HepG2 (cell line): ENCODE measurements around the gene PDE4D. TPM values are rescaled to one million over a fixed set of nuclear protein-coding genes. Genes with fewer than 3 reads are reported as not detected.

Experiments
- ATAC-seq: fragments of 200-7000 bp; cut with Tn5 transposase; 3 replicates; pipeline ENCODE4 v1.9.1; 2020; ENCODE audit warnings: mild to moderate bottlenecking, moderate library complexity
- BruUV-seq: library from RNA; stranded (reverse); fragments of 400-500 nt; replicated peaks from 2 replicates; lab custom pipeline; 2021; lab: Mats Ljungman, UMichigan
- CTCF ChIA-PET: fragments of 300-600 bp; formaldehyde crosslinking; extraction: SDS; loops from one replicate; lab custom pipeline; 2021; ENCODE audit warnings: low total read pairs, inconsistent platforms, low intra/inter-chr PET ratio; lab: Yijun Ruan, JAX
- POLR2A ChIA-PET: fragments of 350-600 bp; sonication (Branson Sonifier 250); formaldehyde crosslinking; loops from one replicate; lab custom pipeline; 2020; ENCODE audit warnings: antibody characterized with exemption, inconsistent platforms; lab: Yijun Ruan, JAX
- DNase-seq: peaks from one replicate; pipeline ENCODE4 v3.0.0-alpha.2; 2015; ENCODE audit warnings: low spot score
- FAIRE-seq: peaks from 3 replicates; lab custom pipeline; 2011; peaks lifted over from hg19 to GRCh38; lab: Jason Lieb, UNC
- H2AFZ ChIP-seq: one replicate; pipeline ENCODE4 v1.6.1; 2011; ENCODE audit warnings: low read length, inconsistent platforms
- H3K27ac ChIP-seq: fragments of 300-600 bp; 3 replicates; pipeline ENCODE4 v1.8.0; 2011; ENCODE audit warnings: mixed run types, mild to moderate bottlenecking, mixed read lengths, low read length, inconsistent platforms; ENCODE audit not compliant: insufficient read depth; ENCODE audit errors: extremely low read length
- H3K27me3 ChIP-seq, 2 experiments: fragments of 200-600 bp in 1 of 2; 2 replicates in 1 of 2; 3 replicates in 1 of 2; pipeline versions ENCODE4 v1.6.0 to v1.8.0; 2011; ENCODE audit warnings: low read length in 2 of 2, mild to moderate bottlenecking in 2 of 2, moderate library complexity in 2 of 2, inconsistent platforms in 1 of 2; ENCODE audit not compliant: insufficient read depth in 2 of 2, control insufficient read depth in 1 of 2
- H3K36me3 ChIP-seq, 2 experiments: fragments of 200-600 bp in 1 of 2; replicated peaks in 1 of 2; 2 replicates in 1 of 2; 3 replicates in 1 of 2; pipeline versions ENCODE4 v1.5.1 to v1.8.0; 2011; ENCODE audit warnings: low read length in 2 of 2, inconsistent platforms in 1 of 2; ENCODE audit not compliant: insufficient read depth in 2 of 2, control insufficient read depth in 1 of 2
- H3K4me1 ChIP-seq: 2 replicates; pipeline ENCODE4 v1.5.1; 2012; ENCODE audit warnings: low read length, inconsistent platforms; ENCODE audit not compliant: insufficient read depth
- H3K4me2 ChIP-seq: 2 replicates; pipeline ENCODE4 v1.6.0; 2011; ENCODE audit warnings: low read depth, low read length, inconsistent platforms
- H3K4me3 ChIP-seq, 3 experiments: fragments of 200-600 bp in 1 of 3; sonication (generic), shearing (Covaris generic) in 1 of 3; replicated peaks in 1 of 3; 2 replicates each; pipeline ENCODE4 v1.5.1; 2011 to 2016; ENCODE audit warnings: low read length in 3 of 3, inconsistent platforms in 2 of 3, low read depth in 2 of 3, mild to moderate bottlenecking in 2 of 3, control low read depth in 1 of 3, mixed read lengths in 1 of 3; ENCODE audit not compliant: insufficient read depth in 1 of 3
- H3K79me2 ChIP-seq: one replicate; pipeline ENCODE4 v1.6.1; 2011; ENCODE audit warnings: low read length, inconsistent platforms; ENCODE audit not compliant: insufficient read depth
- H3K9ac ChIP-seq: 2 replicates; pipeline ENCODE4 v1.6.0; 2011; ENCODE audit warnings: mild to moderate bottlenecking, low read depth, low read length, inconsistent platforms; ENCODE audit not compliant: insufficient read depth
- H3K9me3 ChIP-seq: 2 replicates; pipeline ENCODE4 v1.5.1; 2012; ENCODE audit warnings: mild to moderate bottlenecking, low read length
- H4K20me1 ChIP-seq: 2 replicates; pipeline ENCODE4 v1.6.0; 2011; ENCODE audit warnings: inconsistent platforms, mild to moderate bottlenecking, low read length, moderate library complexity; ENCODE audit not compliant: insufficient read depth
- ELF4 ChIP-seq: sonication (generic); formaldehyde crosslinking; IDR thresholded peaks from 2 replicates; pipeline ENCODE4 v1.5.0; 2020; ENCODE audit warnings: missing genetic modification reagents, mild to moderate bottlenecking, moderate library complexity, borderline replicate concordance
- ETV5 ChIP-seq: IDR thresholded peaks from 2 replicates; pipeline ENCODE4 v1.6.1; 2018; ENCODE audit warnings: missing biosample characterization, missing genetic modification reagents, inconsistent platforms, borderline replicate concordance
- FOSL2 ChIP-seq: sonication (generic); formaldehyde crosslinking; IDR thresholded peaks from 2 replicates; pipeline ENCODE4 v1.4.0; 2020; ENCODE audit warnings: missing genetic modification reagents
- GLI4 ChIP-seq: sonication (generic); formaldehyde crosslinking; IDR thresholded peaks from 2 replicates; pipeline ENCODE4 v1.5.1; 2020; ENCODE audit warnings: missing genetic modification reagents, mild to moderate bottlenecking, moderate library complexity, borderline replicate concordance
- MEIS2 ChIP-seq: sonication (generic); formaldehyde crosslinking; IDR thresholded peaks from 2 replicates; pipeline ENCODE4 v1.9.0; 2021; ENCODE audit warnings: mild to moderate bottlenecking, missing genetic modification reagents
- SPEN ChIP-seq: sonication (generic); formaldehyde crosslinking; IDR thresholded peaks from 2 replicates; pipeline ENCODE4 v1.5.1; 2020; ENCODE audit warnings: low read depth, mild to moderate bottlenecking, missing genetic modification reagents
- STAT5B ChIP-seq: sonication (generic); formaldehyde crosslinking; IDR thresholded peaks from 2 replicates; pipeline ENCODE4 v1.4.0; 2020; ENCODE audit warnings: missing genetic modification reagents
- TCF7 ChIP-seq: sonication (generic); IDR thresholded peaks from 2 replicates; pipeline ENCODE4 v1.6.1; 2016; ENCODE audit warnings: antibody characterized with exemption, low read depth
- THAP11 ChIP-seq: IDR thresholded peaks from 2 replicates; pipeline ENCODE4 v1.6.1; 2016; ENCODE audit warnings: missing biosample characterization, missing genetic modification reagents
- ZNF138 ChIP-seq: sonication (generic); formaldehyde crosslinking; IDR thresholded peaks from 2 replicates; pipeline ENCODE4 v1.5.0; 2020; ENCODE audit warnings: mild to moderate bottlenecking, low read depth, missing genetic modification reagents
- ZNF292 ChIP-seq: sonication (generic); formaldehyde crosslinking; IDR thresholded peaks from 2 replicates; pipeline ENCODE4 v1.8.1; 2022; ENCODE audit warnings: mild to moderate bottlenecking, low read depth, missing genetic modification reagents, borderline replicate concordance
- ZNF383 ChIP-seq: sonication (generic); formaldehyde crosslinking; IDR thresholded peaks from 2 replicates; pipeline ENCODE4 v1.4.0; 2020; ENCODE audit warnings: missing genetic modification reagents, mild to moderate bottlenecking, borderline replicate concordance
- ZNF484 ChIP-seq: sonication (generic); formaldehyde crosslinking; IDR thresholded peaks from 2 replicates; pipeline ENCODE4 v1.5.1; 2020; ENCODE audit warnings: mild to moderate bottlenecking, low read depth, missing genetic modification reagents, borderline replicate concordance
- ZNF740 ChIP-seq: sonication (generic); formaldehyde crosslinking; IDR thresholded peaks from 2 replicates; pipeline ENCODE4 v1.4.0; 2020; ENCODE audit warnings: missing genetic modification reagents
- ZSCAN12 ChIP-seq: sonication (generic); formaldehyde crosslinking; IDR thresholded peaks from 2 replicates; pipeline ENCODE4 v1.9.0; 2021; ENCODE audit warnings: mild to moderate bottlenecking, missing genetic modification reagents
- WGBS: methylation state at CpG from one replicate; pipeline ENCODE4 v1.1.6; 2017; ENCODE audit warnings: low lambda C conversion rate; 5-methylcytosine and 5-hydroxymethylcytosine counted together
- in situ Hi-C: cut with HindIII; loops from 2 replicates; pipeline ENCODE4 v1.10.0; 2017; ENCODE audit warnings: low pct_unique_long_range_greater_than_20kb; ENCODE audit not compliant: extremely low pct_ligation_motif_present
- intact Hi-C: fragments of 100-400 bp; cut with micrococcal nuclease; formaldehyde crosslinking; loops from one replicate; pipeline ENCODE4 v1.10.0; 2022; ENCODE audit not compliant: unreplicated experiment
- polyA plus RNA-seq, 8 experiments: library from polyadenylated mRNA; depleted of rRNA in 3 of 8; stranded (reverse) in 7 of 8; unstranded in 1 of 8; fragments of >200 nt; fragmentation: Illumina TruSeq in 4 of 8; extraction: Trizol in 4 of 8; gene quantifications; 2 replicates each; pipeline versions ENCODE4 v1.2.1 to v1.2.3, GENCODE V29; 2011 to 2016; ENCODE audit warnings: low read depth in 4 of 8, missing spikeins in 1 of 8, mixed read lengths in 1 of 8; ENCODE audit not compliant: insufficient read depth in 1 of 8
- total RNA-seq, 5 experiments: library from RNA; depleted of rRNA; stranded (reverse); fragments of >200 nt; fragmentation: Illumina TruSeq; extraction: Trizol; gene quantifications; 2 replicates each; pipeline ENCODE4 v1.2.3, GENCODE V29; 2016; ENCODE audit warnings: low read depth in 1 of 5
- TF ChIP-seq, protein P1 (sequence below), 2 experiments: IDR thresholded peaks; 2 replicates each; pipeline ENCODE4 v1.6.1; 2011 to 2012; ENCODE audit warnings: low read length in 2 of 2, borderline replicate concordance in 1 of 2, low read depth in 1 of 2, mild to moderate bottlenecking in 1 of 2, moderate library complexity in 1 of 2

The PDE4D gene
- total and polyA plus RNA-seq, 2 of the 13 experiments (the other 11 are each of a cell fraction or from before 2014, with no cell fraction given): 7.0 to 12.2 TPM

DNA sequence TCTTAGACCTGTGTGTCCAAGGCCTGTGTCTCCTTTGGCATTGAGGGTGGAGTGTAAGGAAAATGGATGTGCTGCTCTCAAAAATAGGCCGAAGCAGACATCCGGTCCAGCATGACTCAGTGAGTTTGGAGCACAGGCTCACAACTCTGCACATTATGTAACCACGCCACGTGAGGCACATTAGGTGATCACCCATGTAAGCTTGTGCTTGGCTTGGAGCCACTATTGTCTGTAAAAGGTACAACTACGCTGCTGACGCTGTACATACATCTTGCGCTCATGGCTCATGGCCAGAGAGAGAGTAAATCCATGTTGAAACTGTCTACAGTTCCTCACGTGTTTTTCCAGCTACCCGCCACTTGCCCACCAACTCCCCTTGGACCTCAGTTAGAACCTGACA is 177.5 kb downstream of the PDE4D start:
- Histone ChIP-seq H3K36me3 (no peaks in the 10 kb centered on the region), H3K4me2 (no peak overlapping the region), H3K4me3 (no peak overlapping the region), H3K4me1 (no peaks in the 10 kb centered on the region), H3K9ac (no peak overlapping the region), H2AFZ (no peak overlapping the region), H3K27me3 (no peaks in the 10 kb centered on the region), H3K9me3 (peaks cover 7% of the 10 kb centered on the region; the same call in 1 of the 2 replicates), H4K20me1 (no peaks in the 10 kb centered on the region), H3K27ac (no peak overlapping the region), H3K79me2 (no peaks in the 10 kb centered on the region)
- no peak for TF ChIP-seq STAT5B (CRISPR knock-in tag)
- WGBS: 94% methylated on average over 2 of the region's 9 CpGs
- ChIA-PET CTCF (no interaction called here), POLR2A (no interaction called here)
- intact Hi-C loops (no loop called here), in situ Hi-C loops (no loop called here)
- ATAC-seq (no peak), FAIRE-seq (no peak), DNase-seq (no peak)
- BruUV-seq: no TSS peak

DNA sequence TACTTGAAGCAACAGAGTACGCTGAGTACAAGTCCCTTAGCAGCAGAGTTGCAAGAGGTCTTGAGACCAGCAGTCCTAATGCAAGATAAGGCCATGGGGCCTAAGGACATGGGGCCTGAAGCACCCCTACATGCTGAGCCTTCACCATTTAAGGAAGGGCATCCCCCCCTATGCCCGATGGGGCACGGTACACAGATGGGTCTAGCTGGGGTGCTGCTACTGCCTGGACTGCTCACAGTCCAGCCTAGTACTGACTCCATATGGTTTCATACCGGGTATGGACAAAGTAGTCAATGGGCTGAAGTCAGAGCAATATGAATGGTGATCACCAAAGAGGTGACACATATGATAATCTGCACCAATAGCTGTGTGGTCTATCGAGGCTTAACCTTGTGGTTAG is 178.3 kb downstream of the PDE4D start:
- FAIRE-seq (no peak), ATAC-seq (no peak), DNase-seq (no peak)
- intact Hi-C loops: no loop called here
- ChIA-PET CTCF (no interaction called here), POLR2A (no interaction called here)
- BruUV-seq: no TSS peak
- no peaks in the 10 kb centered on the region for H4K20me1 ChIP-seq
- H3K4me3 ChIP-seq: no peak overlapping the region
- H2AFZ ChIP-seq: no peak overlapping the region
- no peaks in the 10 kb centered on the region for H3K27me3 ChIP-seq
- no peak overlapping the region for H3K27ac ChIP-seq
- no peak overlapping the region for H3K9ac ChIP-seq
- no peaks in the 10 kb centered on the region for H3K36me3 ChIP-seq
- peaks cover 7% of the 10 kb centered on the region; the same call in 1 of the 2 replicates for H3K9me3 ChIP-seq
- H3K4me1 ChIP-seq: no peaks in the 10 kb centered on the region
- 80% methylated on average over 1 of the region's 5 CpGs for WGBS
- no peak overlapping the region for H3K4me2 ChIP-seq
- in situ Hi-C loops: no loop called here
- no peaks in the 10 kb centered on the region for H3K79me2 ChIP-seq
- TF ChIP-seq ZNF383 (CRISPR knock-in tag) (no peak), ETV5 (CRISPR knock-in tag) (no peak), ZNF484 (no peak), ZNF292 (no peak), GLI4 (no peak), ZNF138 (no peak), ZSCAN12 (CRISPR knock-in tag) (no peak), THAP11 (CRISPR knock-in tag) (no peak), ELF4 (CRISPR knock-in tag) (no peak), SPEN (CRISPR knock-in tag) (no peak), FOSL2 (CRISPR knock-in tag) (no peak), TCF7 (no peak), MEIS2 (CRISPR knock-in tag) (no peak), ZNF740 (CRISPR knock-in tag) (no peak)
- TF ChIP-seq, protein P1, sequence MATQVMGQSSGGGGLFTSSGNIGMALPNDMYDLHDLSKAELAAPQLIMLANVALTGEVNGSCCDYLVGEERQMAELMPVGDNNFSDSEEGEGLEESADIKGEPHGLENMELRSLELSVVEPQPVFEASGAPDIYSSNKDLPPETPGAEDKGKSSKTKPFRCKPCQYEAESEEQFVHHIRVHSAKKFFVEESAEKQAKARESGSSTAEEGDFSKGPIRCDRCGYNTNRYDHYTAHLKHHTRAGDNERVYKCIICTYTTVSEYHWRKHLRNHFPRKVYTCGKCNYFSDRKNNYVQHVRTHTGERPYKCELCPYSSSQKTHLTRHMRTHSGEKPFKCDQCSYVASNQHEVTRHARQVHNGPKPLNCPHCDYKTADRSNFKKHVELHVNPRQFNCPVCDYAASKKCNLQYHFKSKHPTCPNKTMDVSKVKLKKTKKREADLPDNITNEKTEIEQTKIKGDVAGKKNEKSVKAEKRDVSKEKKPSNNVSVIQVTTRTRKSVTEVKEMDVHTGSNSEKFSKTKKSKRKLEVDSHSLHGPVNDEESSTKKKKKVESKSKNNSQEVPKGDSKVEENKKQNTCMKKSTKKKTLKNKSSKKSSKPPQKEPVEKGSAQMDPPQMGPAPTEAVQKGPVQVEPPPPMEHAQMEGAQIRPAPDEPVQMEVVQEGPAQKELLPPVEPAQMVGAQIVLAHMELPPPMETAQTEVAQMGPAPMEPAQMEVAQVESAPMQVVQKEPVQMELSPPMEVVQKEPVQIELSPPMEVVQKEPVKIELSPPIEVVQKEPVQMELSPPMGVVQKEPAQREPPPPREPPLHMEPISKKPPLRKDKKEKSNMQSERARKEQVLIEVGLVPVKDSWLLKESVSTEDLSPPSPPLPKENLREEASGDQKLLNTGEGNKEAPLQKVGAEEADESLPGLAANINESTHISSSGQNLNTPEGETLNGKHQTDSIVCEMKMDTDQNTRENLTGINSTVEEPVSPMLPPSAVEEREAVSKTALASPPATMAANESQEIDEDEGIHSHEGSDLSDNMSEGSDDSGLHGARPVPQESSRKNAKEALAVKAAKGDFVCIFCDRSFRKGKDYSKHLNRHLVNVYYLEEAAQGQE (IDR thresholded peaks at IDR 0.05; ENCODE audit: borderline replicate concordance in 1 of 2, low read depth in 1 of 2, low read length in 2 of 2): no peak
